ENCODE data around the gene TRAF1.

TRAF1 gene

GRCh38 chr9:120891245-120891883, 35.2 kb downstream of the TRAF1 start:
- Histone ChIP-seq H2BK12ac (ENCODE audit: low read length) (no peak overlapping the region), H4K8ac (ENCODE audit: low read depth, low read length) (no peak overlapping the region), H4K91ac (ENCODE audit: low read depth, low read length) (no peak overlapping the region), H4K12ac (ENCODE audit: low read depth, low read length) (no peak overlapping the region), H3K79me2 (ENCODE audit: control insufficient read depth, insufficient read depth, low read length, poor library complexity) (no peaks in the 10 kb centered on the region), H3K4me2 (ENCODE audit: low read length) (no peak overlapping the region), H3K4ac (ENCODE audit: low read depth, low read length) (no peak overlapping the region), H3K79me1 (ENCODE audit: low read length) (no peaks in the 10 kb centered on the region), H3K4me3 (ENCODE audit: low read depth, low read length) (no peak overlapping the region), H2AFZ (ENCODE audit: insufficient read depth, low read length, poor library complexity) (no peak overlapping the region), H2BK120ac (ENCODE audit: insufficient read depth, low read length, poor library complexity) (no peak overlapping the region), H3K27me3 (ENCODE audit: insufficient read depth, low read length) (no peaks in the 10 kb centered on the region), H3K9ac (ENCODE audit: low read length) (no peak overlapping the region), H2BK5ac (ENCODE audit: low read depth, low read length, poor library complexity) (no peak overlapping the region), H3K27ac (ENCODE audit: low read depth, low read length) (no peak overlapping the region), H3K36me3 (ENCODE audit: control insufficient read depth in 1 of 2, insufficient read depth in 2 of 2, low read length in 2 of 2) (no peaks in the 10 kb centered on the region), H2AK5ac (ENCODE audit: low read length) (no peak overlapping the region), H3K9me3 (ENCODE audit: insufficient read depth, low read depth, low read length) (no peaks in the 10 kb centered on the region), H3K4me1 (ENCODE audit: control insufficient read depth in 1 of 2, insufficient read depth in 2 of 2, low read length in 2 of 2) (no peaks in the 10 kb centered on the region), H3K18ac (ENCODE audit: low read length) (no peak overlapping the region), H3K14ac (ENCODE audit: low read length) (no peak overlapping the region), H3K23ac (ENCODE audit: low read length) (no peak overlapping the region)
- no CpG with 5 or more reads among the region's 10 CpGs for WGBS (ENCODE audit: extremely low coverage, insufficient coverage, insufficient read length)
- DNase-seq, result no peak

DNA sequence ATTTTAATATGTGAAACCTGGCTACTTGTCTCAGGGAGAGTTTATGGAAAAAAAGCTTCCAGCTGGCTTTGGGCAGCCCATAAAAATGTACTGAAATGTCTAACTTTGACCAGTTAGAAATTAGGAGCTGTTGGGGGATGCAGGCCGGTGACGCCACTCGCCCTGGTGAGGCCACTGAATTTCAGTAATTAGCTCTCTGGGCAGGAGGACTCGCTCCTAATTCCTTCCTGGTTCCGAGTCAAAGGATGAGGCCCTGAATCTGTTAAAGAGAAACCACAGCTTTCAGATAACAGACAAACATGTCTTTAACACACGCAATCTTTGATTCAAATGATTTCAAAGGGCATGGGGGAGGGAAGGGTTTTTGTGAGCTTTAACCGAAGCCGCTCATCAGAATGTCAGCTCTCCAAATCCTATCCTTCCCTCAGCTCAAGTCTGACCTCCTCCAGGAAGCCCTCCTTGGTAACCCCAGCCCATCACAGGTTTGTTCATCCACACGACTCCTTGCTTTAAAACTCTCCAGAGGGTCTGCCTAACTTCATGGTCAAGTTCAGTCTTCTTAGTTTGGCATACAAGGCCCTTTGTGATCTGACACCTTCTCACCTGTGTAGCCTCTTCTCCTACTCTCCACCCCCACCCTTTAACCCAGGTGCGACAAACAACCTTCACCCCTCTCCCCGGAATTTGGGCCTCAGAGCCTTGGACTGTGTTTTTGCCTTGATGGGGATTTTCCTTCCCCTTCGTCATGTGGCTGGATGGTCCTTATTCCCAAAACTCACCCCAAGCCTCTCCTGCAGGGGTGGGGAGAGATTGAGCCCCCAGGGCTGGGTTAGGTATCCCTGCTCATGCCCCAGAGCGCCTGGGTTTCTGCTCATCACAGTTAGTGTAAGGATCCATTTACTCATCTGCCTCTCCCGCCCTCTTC, 36.0 kb downstream of the TRAF1 start:
- H3K79me1 ChIP-seq (ENCODE audit: low read length), result no peaks in the 10 kb centered on the region
- no peak overlapping the region for H3K9ac ChIP-seq (ENCODE audit: low read length)
- no peaks in the 10 kb centered on the region for H3K27me3 ChIP-seq (ENCODE audit: insufficient read depth, low read length)
- H2BK5ac ChIP-seq (ENCODE audit: low read depth, low read length, poor library complexity), result no peak overlapping the region
- H3K36me3 ChIP-seq (ENCODE audit: control insufficient read depth in 1 of 2, insufficient read depth in 2 of 2, low read length in 2 of 2), result no peaks in the 10 kb centered on the region
- H2AK5ac ChIP-seq (ENCODE audit: low read length), result no peak overlapping the region
- no peak overlapping the region for H2AFZ ChIP-seq (ENCODE audit: insufficient read depth, low read length, poor library complexity)
- WGBS (ENCODE audit: extremely low coverage, insufficient coverage, insufficient read length), result no CpG with 5 or more reads among the region's 14 CpGs
- no peak overlapping the region for H3K4me3 ChIP-seq (ENCODE audit: low read depth, low read length)
- no peak overlapping the region for H3K23ac ChIP-seq (ENCODE audit: low read length)
- no peak overlapping the region for H3K27ac ChIP-seq (ENCODE audit: low read depth, low read length)
- no peak overlapping the region for H4K12ac ChIP-seq (ENCODE audit: low read depth, low read length)
- no peak overlapping the region for H4K8ac ChIP-seq (ENCODE audit: low read depth, low read length)
- no peak overlapping the region for H3K18ac ChIP-seq (ENCODE audit: low read length)
- H2BK120ac ChIP-seq (ENCODE audit: insufficient read depth, low read length, poor library complexity), result no peak overlapping the region
- no peaks in the 10 kb centered on the region for H3K4me1 ChIP-seq (ENCODE audit: control insufficient read depth in 1 of 2, insufficient read depth in 2 of 2, low read length in 2 of 2)
- no peak overlapping the region for H3K14ac ChIP-seq (ENCODE audit: low read length)
- H2BK12ac ChIP-seq (ENCODE audit: low read length), result no peak overlapping the region
- no peaks in the 10 kb centered on the region for H3K9me3 ChIP-seq (ENCODE audit: insufficient read depth, low read depth, low read length)
- no peaks in the 10 kb centered on the region for H3K79me2 ChIP-seq (ENCODE audit: control insufficient read depth, insufficient read depth, low read length, poor library complexity)
- H3K4ac ChIP-seq (ENCODE audit: low read depth, low read length), result no peak overlapping the region
- H4K91ac ChIP-seq (ENCODE audit: low read depth, low read length), result no peak overlapping the region
- no peak for DNase-seq
- no peak overlapping the region for H3K4me2 ChIP-seq (ENCODE audit: low read length)

- no peak overlapping the region for H3K14ac ChIP-seq (ENCODE audit: low read length)
- no peak overlapping the region for H4K8ac ChIP-seq (ENCODE audit: low read depth, low read length)
- H4K91ac ChIP-seq (ENCODE audit: low read depth, low read length), result no peak overlapping the region
- no peak for DNase-seq
- no CpG with 5 or more reads among the region's 1 CpG for WGBS (ENCODE audit: extremely low coverage, insufficient coverage, insufficient read length)
- no peaks in the 10 kb centered on the region for H3K79me2 ChIP-seq (ENCODE audit: control insufficient read depth, insufficient read depth, low read length, poor library complexity)
- H3K4me2 ChIP-seq (ENCODE audit: low read length), result no peak overlapping the region
- H2AK5ac ChIP-seq (ENCODE audit: low read length), result no peak overlapping the region
- no peaks in the 10 kb centered on the region for H3K36me3 ChIP-seq (ENCODE audit: control insufficient read depth in 1 of 2, insufficient read depth in 2 of 2, low read length in 2 of 2)
- no peaks in the 10 kb centered on the region for H3K4me1 ChIP-seq (ENCODE audit: control insufficient read depth in 1 of 2, insufficient read depth in 2 of 2, low read length in 2 of 2)
- H3K4me3 ChIP-seq (ENCODE audit: low read depth, low read length), result no peak overlapping the region
- H2BK120ac ChIP-seq (ENCODE audit: insufficient read depth, low read length, poor library complexity), result no peak overlapping the region
- H2AFZ ChIP-seq (ENCODE audit: insufficient read depth, low read length, poor library complexity), result no peak overlapping the region
- H3K9me3 ChIP-seq (ENCODE audit: insufficient read depth, low read depth, low read length), result no peaks in the 10 kb centered on the region
- H3K27ac ChIP-seq (ENCODE audit: low read depth, low read length), result no peak overlapping the region
- H3K79me1 ChIP-seq (ENCODE audit: low read length), result no peaks in the 10 kb centered on the region
- no peak overlapping the region for H3K18ac ChIP-seq (ENCODE audit: low read length)
- H2BK5ac ChIP-seq (ENCODE audit: low read depth, low read length, poor library complexity), result no peak overlapping the region
- H3K4ac ChIP-seq (ENCODE audit: low read depth, low read length), result no peak overlapping the region
- H4K12ac ChIP-seq (ENCODE audit: low read depth, low read length), result no peak overlapping the region
- no peaks in the 10 kb centered on the region for H3K27me3 ChIP-seq (ENCODE audit: insufficient read depth, low read length)
- no peak overlapping the region for H2BK12ac ChIP-seq (ENCODE audit: low read length)
- no peak overlapping the region for H3K23ac ChIP-seq (ENCODE audit: low read length)
- H3K9ac ChIP-seq (ENCODE audit: low read length), result no peak overlapping the region
Observed at GRCh38 chr9:120889606-120890271, 36.9 kb downstream of the TRAF1 start.

GRCh38 chr9:120888626-120889025, 38.0 kb downstream of the TRAF1 start:
- Histone ChIP-seq H3K4me1 (ENCODE audit: control insufficient read depth in 1 of 2, insufficient read depth in 2 of 2, low read length in 2 of 2) (no peaks in the 10 kb centered on the region), H3K27ac (ENCODE audit: low read depth, low read length) (no peak overlapping the region), H2BK120ac (ENCODE audit: insufficient read depth, low read length, poor library complexity) (no peak overlapping the region), H3K9me3 (ENCODE audit: insufficient read depth, low read depth, low read length) (no peaks in the 10 kb centered on the region), H3K9ac (ENCODE audit: low read length) (no peak overlapping the region), H3K79me2 (ENCODE audit: control insufficient read depth, insufficient read depth, low read length, poor library complexity) (no peaks in the 10 kb centered on the region), H3K4me3 (ENCODE audit: low read depth, low read length) (no peak overlapping the region), H4K91ac (ENCODE audit: low read depth, low read length) (no peak overlapping the region), H3K4me2 (ENCODE audit: low read length) (no peak overlapping the region), H3K79me1 (ENCODE audit: low read length) (no peaks in the 10 kb centered on the region), H3K14ac (ENCODE audit: low read length) (no peak overlapping the region), H2BK12ac (ENCODE audit: low read length) (no peak overlapping the region), H3K4ac (ENCODE audit: low read depth, low read length) (no peak overlapping the region), H3K36me3 (ENCODE audit: control insufficient read depth in 1 of 2, insufficient read depth in 2 of 2, low read length in 2 of 2) (no peaks in the 10 kb centered on the region), H2AFZ (ENCODE audit: insufficient read depth, low read length, poor library complexity) (no peak overlapping the region), H3K23ac (ENCODE audit: low read length) (no peak overlapping the region), H4K8ac (ENCODE audit: low read depth, low read length) (no peak overlapping the region), H3K18ac (ENCODE audit: low read length) (no peak overlapping the region), H2BK5ac (ENCODE audit: low read depth, low read length, poor library complexity) (no peak overlapping the region), H3K27me3 (ENCODE audit: insufficient read depth, low read length) (no peaks in the 10 kb centered on the region), H4K12ac (ENCODE audit: low read depth, low read length) (no peak overlapping the region), H2AK5ac (ENCODE audit: low read length) (no peak overlapping the region)
- DNase-seq, result no peak
